ENCODE data around the gene RTL10. TPM values are rescaled to one million over a fixed set of nuclear protein-coding genes. Genes with fewer than 3 reads are reported as not detected.

The RTL10 gene
- total RNA-seq, 2 donors from 2014 or later: 15.7 to 41.9 TPM

GRCh38 chr22:19866665-19867009 is 12.0 kb upstream of the RTL10 start:
- Histone ChIP-seq H3K9me3 (no peaks in the 10 kb centered on the region), H3K27me3 (replicated peaks; ENCODE audit: insufficient read depth) (no peaks in the 10 kb centered on the region), H3K4me3 (no peak overlapping the region), H3K27ac (no peak overlapping the region), H3K4me1 (replicated peaks) (no peaks in the 10 kb centered on the region), H3K36me3 (no peaks in the 10 kb centered on the region)
- 93% methylated on average over 3 of the region's 3 CpGs for WGBS
- TF ChIP-seq, protein P1, sequence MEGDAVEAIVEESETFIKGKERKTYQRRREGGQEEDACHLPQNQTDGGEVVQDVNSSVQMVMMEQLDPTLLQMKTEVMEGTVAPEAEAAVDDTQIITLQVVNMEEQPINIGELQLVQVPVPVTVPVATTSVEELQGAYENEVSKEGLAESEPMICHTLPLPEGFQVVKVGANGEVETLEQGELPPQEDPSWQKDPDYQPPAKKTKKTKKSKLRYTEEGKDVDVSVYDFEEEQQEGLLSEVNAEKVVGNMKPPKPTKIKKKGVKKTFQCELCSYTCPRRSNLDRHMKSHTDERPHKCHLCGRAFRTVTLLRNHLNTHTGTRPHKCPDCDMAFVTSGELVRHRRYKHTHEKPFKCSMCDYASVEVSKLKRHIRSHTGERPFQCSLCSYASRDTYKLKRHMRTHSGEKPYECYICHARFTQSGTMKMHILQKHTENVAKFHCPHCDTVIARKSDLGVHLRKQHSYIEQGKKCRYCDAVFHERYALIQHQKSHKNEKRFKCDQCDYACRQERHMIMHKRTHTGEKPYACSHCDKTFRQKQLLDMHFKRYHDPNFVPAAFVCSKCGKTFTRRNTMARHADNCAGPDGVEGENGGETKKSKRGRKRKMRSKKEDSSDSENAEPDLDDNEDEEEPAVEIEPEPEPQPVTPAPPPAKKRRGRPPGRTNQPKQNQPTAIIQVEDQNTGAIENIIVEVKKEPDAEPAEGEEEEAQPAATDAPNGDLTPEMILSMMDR (IDR thresholded peaks at IDR 0.05): no peak
- TF ChIP-seq POLR2AphosphoS5 (IDR thresholded peaks at IDR 0.05) (no peak), POLR2A (IDR thresholded peaks at IDR 0.05) (no peak)
- no peak for DNase-seq (ENCODE audit: low spot score)
- intact Hi-C loops (cut with DNase I): no loop called here

DNA sequence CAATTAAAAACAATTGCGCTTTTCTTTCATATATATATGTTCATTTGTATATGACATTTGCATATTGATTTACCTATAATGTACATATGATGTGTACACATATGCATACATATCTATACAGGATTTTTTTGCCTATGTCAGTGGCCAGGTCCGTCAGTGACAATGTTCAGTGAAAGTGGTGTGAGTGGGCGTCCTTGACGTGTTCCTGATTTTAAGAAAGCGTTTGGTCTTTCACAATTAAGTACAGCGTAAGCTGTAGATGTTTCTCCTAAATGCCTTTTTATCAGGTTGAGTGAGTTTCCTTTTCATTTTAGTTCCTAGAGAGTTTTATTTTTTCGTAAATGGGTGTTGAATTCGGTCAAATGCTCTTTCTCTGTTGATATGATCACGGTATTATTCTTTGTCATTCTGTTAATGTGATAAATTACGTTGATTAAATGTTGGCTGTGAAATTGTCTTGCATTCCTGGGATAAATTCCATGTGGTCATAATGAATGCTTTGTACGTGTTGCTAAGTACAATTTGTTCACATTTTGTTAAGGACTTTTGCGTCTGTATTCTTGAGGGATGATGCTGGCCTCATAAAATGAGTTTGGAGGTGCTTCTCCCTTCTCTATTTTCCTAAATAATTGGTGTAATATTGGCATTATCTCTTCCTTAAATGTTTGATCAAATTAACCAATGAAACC is 10.6 kb upstream of the RTL10 start:
- no peak for DNase-seq (ENCODE audit: low spot score)
- intact Hi-C loops (cut with DNase I): no loop called here
- H3K4me3 ChIP-seq: no peak overlapping the region
- H3K27ac ChIP-seq: no peak overlapping the region
- 78% methylated on average over 12 of the region's 12 CpGs for WGBS
- no peaks in the 10 kb centered on the region for H3K36me3 ChIP-seq
- H3K9me3 ChIP-seq: no peaks in the 10 kb centered on the region
- H3K4me1 ChIP-seq (replicated peaks): no peaks in the 10 kb centered on the region
- H3K27me3 ChIP-seq (replicated peaks; ENCODE audit: insufficient read depth): no peaks in the 10 kb centered on the region
- TF ChIP-seq, protein P1 (IDR thresholded peaks at IDR 0.05): no peak
- no peak for TF ChIP-seq POLR2AphosphoS5 (IDR thresholded peaks at IDR 0.05)
- no peak for TF ChIP-seq POLR2A (IDR thresholded peaks at IDR 0.05)

DNA sequence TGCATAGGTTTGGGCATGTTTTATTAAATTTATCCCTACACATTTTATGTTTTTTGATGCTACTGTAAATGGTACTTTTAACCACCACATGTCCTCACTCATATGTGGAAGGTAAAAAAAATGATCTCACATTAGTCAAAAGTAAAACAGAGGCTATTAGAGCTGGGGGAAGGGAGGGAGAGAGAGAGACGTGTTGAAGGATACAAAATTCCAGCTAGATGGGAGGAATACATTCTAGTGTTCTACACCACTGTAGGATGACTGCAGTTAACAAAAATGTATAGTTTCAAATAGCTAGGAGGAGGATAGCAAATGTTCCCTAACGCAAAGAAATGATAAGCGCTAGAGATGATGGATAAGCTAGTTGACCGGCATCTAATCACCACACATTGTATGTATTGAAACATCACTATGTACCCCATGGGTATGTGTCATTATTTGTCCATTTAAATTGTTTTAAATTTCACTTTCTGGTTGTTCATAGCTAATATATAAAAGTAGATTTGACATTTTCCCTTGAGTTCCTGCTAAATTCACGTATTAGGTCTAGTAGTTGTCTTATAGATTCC is 9.9 kb upstream of the RTL10 start:
- Histone ChIP-seq H3K9me3 (no peaks in the 10 kb centered on the region), H3K4me3 (no peak overlapping the region), H3K36me3 (no peaks in the 10 kb centered on the region), H3K27ac (no peak overlapping the region), H3K27me3 (replicated peaks; ENCODE audit: insufficient read depth) (no peaks in the 10 kb centered on the region), H3K4me1 (replicated peaks) (no peaks in the 10 kb centered on the region)
- 93% methylated on average over 5 of the region's 5 CpGs for WGBS
- no peak for DNase-seq (ENCODE audit: low spot score)
- intact Hi-C loops (cut with DNase I): no loop called here
- TF ChIP-seq POLR2AphosphoS5 (IDR thresholded peaks at IDR 0.05) (no peak), POLR2A (IDR thresholded peaks at IDR 0.05) (no peak)
- TF ChIP-seq, protein P1 (IDR thresholded peaks at IDR 0.05): no peak

DNA sequence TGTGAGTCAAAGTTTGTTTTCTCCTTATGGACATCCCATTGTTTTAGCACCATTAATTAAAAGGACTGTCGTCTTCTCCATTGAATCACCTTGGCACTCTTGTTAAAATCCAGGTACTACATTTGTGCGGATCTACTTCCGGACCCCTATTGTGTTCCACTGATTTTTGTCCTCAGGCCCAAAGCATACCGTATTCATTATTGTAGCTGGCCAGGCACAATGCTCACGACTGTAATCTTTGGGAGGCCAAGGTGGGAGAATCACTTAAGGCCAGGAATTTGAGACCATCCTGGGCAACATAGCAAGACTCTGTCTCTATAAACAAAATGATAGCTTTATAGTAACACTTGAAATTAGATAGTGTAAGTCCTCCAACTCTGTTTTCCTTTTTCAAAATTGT is 8.9 kb upstream of the RTL10 start:
- no peak overlapping the region for H3K4me3 ChIP-seq
- intact Hi-C loops (cut with DNase I): no loop called here
- H3K4me1 ChIP-seq (replicated peaks): no peaks in the 10 kb centered on the region
- H3K36me3 ChIP-seq: no peaks in the 10 kb centered on the region
- WGBS: 75% methylated on average over 5 of the region's 5 CpGs
- H3K27me3 ChIP-seq (replicated peaks; ENCODE audit: insufficient read depth): no peaks in the 10 kb centered on the region
- no peak for TF ChIP-seq POLR2A (IDR thresholded peaks at IDR 0.05)
- TF ChIP-seq, protein P1 (IDR thresholded peaks at IDR 0.05): no peak
- no peak for TF ChIP-seq POLR2AphosphoS5 (IDR thresholded peaks at IDR 0.05)
- H3K9me3 ChIP-seq: no peaks in the 10 kb centered on the region
- H3K27ac ChIP-seq: no peak overlapping the region
- DNase-seq (ENCODE audit: low spot score): no peak
